A549 treated with AZD2906 at 1 μM for 4 hours (cell line): ENCODE measurements around the gene ZMYM4. TPM values are rescaled to one million over a fixed set of nuclear protein-coding genes. Genes with fewer than 3 reads are reported as not detected.

ENCODE experiments used
- total RNA-seq: library from RNA; stranded (reverse); fragments of 200-300 nt; extraction: Qiagen RNA extraction; gene quantifications from 5 replicates; pipeline ENCODE4 v1.2.3, GENCODE V29; 2022

The ZMYM4 gene
- 8.7 to 12.7 TPM (median 10.7 TPM) in 5 replicates for total RNA-seq

GRCh38 chr1:35268282-35269200 lies at the start of gene ZMYM4:
ZMYM4 (plus strand) TSS chr1:35268709; CDS start chr1:35269047, 338 bp downstream.

Other genes starting within 250 kb of the ZMYM4 start
- gene ZMYM6, start 236.8 kb upstream of the ZMYM4 start, total RNA-seq: 3.4 to 5.2 TPM (median 5.0 TPM) in 5 replicates
- gene ZMYM1, start 189.3 kb upstream of the ZMYM4 start, total RNA-seq: 4.5 to 6.6 TPM (median 6.4 TPM) in 5 replicates
- 173 to 272 TPM (median 181 TPM) in 5 replicates for gene SFPQ, start 75.6 kb upstream of the ZMYM4 start, total RNA-seq